Globus pallidus (tissue), 1 donor: ENCODE data around the gene LRP8.

Experiments
- DNase-seq: peaks from one replicate; pipeline ENCODE4 v3.0.0-alpha.2; 2015; ENCODE audit warnings: low spot score

Gene LRP8

GRCh38 chr1:53339736-53340635 is 12.1 kb upstream of the LRP8 start:
- DNase-seq = no peak

- no peak for DNase-seq
These were observed 10.6 kb upstream of the LRP8 start for GRCh38 chr1:53338423-53338822.

- DNase-seq = no peak
These were observed 9.6 kb upstream of the LRP8 start for GRCh38 chr1:53337499-53337898.

- DNase-seq = no peak
These were observed 8.3 kb upstream of the LRP8 start for GRCh38 chr1:53336146-53336545.

- DNase-seq = no peak
These were observed 7.8 kb upstream of the LRP8 start for GRCh38 chr1:53335661-53336060.

- no peak for DNase-seq
These were observed 6.9 kb upstream of the LRP8 start for GRCh38 chr1:53334781-53335180.

- DNase-seq = no peak
These were observed 6.4 kb upstream of the LRP8 start for GRCh38 chr1:53334312-53334711.

- DNase-seq = no peak
These were observed 5.0 kb upstream of the LRP8 start for GRCh38 chr1:53332833-53333232.

GRCh38 chr1:53332186-53332564 is 4.3 kb upstream of the LRP8 start:
- DNase-seq = no peak

GRCh38 chr1:53331446-53332185 is 3.7 kb upstream of the LRP8 start:
- DNase-seq = no peak

- DNase-seq = no peak
These were observed 2.9 kb upstream of the LRP8 start for GRCh38 chr1:53330819-53331218.

GRCh38 chr1:53328541-53329499 is 950 bp upstream of the LRP8 start:
- DNase-seq = no peak

GRCh38 chr1:53327182-53327913 is 522 bp downstream of the LRP8 start:
- no peak for DNase-seq

- DNase-seq = no peak
These were observed 1.2 kb downstream of the LRP8 start for GRCh38 chr1:53326598-53327181.

GRCh38 chr1:53326088-53326597 is 1.7 kb downstream of the LRP8 start:
- peak; percentile 58 for DNase-seq

GRCh38 chr1:53325326-53326087 is 2.4 kb downstream of the LRP8 start:
- no peak for DNase-seq

- DNase-seq = no peak
These were observed 3.1 kb downstream of the LRP8 start for GRCh38 chr1:53324728-53325297.

GRCh38 chr1:53324321-53324720 is 3.5 kb downstream of the LRP8 start:
- DNase-seq = no peak

GRCh38 chr1:53323316-53323715 is 4.6 kb downstream of the LRP8 start:
- no peak for DNase-seq
